ENCODE data around the gene ECHDC3. TPM values are rescaled to one million over a fixed set of nuclear protein-coding genes. Genes with fewer than 3 reads are reported as not detected.

ECHDC3 gene
- total and polyA plus RNA-seq, 2 donors (not counting 3 experiments of a cell fraction or from before 2014, with no cell fraction given): 6.0 to 7.3 TPM

GRCh38 chr10:11729790-11730315 is 12.3 kb upstream of the ECHDC3 start:
- dilution Hi-C loops (cut with MboI; ENCODE audit: extremely low pct_ligation_motif_present, low sequenced_read_pairs): no loop called here
- POLR2A ChIA-PET: no interaction called here
- no peaks in the 10 kb centered on the region for H3K36me3 ChIP-seq (ENCODE audit: control insufficient read depth in 2 of 2, extremely low read depth in 1 of 2, insufficient read depth in 2 of 2, low read length in 2 of 2)
- no peaks in the 10 kb centered on the region for H3K9me1 ChIP-seq (replicated peaks; ENCODE audit: control insufficient read depth, extremely low read depth, insufficient read depth, low read length)
- no peak overlapping the region for H3K4me2 ChIP-seq (ENCODE audit: insufficient read depth, low read length)
- H3K27ac ChIP-seq (ENCODE audit: insufficient read depth, low read depth, low read length): no peak overlapping the region
- no peaks in the 10 kb centered on the region for H4K20me1 ChIP-seq (replicated peaks; ENCODE audit: control insufficient read depth, extremely low read depth, insufficient read depth, low read length)
- peaks cover 0 to 1% of the 10 kb centered on the region in 2 experiments for H3K27me3 ChIP-seq (ENCODE audit: control insufficient read depth in 2 of 2, insufficient read depth in 2 of 2, low read length in 2 of 2)
- intact Hi-C loops (cut with micrococcal nuclease): no loop called here
- FAIRE-seq: no peak
- H2AFZ ChIP-seq (ENCODE audit: low read depth, low read length): no peak overlapping the region
- no peak for TF ChIP-seq MYC (IDR thresholded peaks at IDR 0.05; ENCODE audit: low read depth, low read length)
- TF ChIP-seq, protein P1, sequence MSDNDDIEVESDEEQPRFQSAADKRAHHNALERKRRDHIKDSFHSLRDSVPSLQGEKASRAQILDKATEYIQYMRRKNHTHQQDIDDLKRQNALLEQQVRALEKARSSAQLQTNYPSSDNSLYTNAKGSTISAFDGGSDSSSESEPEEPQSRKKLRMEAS (IDR thresholded peaks at IDR 0.05; ENCODE audit: insufficient read depth, insufficient read length): no peak
- no peak for TF ChIP-seq POLR2A (IDR thresholded peaks at IDR 0.05; ENCODE audit: low read depth, low read length)
- TF ChIP-seq, protein P2, sequence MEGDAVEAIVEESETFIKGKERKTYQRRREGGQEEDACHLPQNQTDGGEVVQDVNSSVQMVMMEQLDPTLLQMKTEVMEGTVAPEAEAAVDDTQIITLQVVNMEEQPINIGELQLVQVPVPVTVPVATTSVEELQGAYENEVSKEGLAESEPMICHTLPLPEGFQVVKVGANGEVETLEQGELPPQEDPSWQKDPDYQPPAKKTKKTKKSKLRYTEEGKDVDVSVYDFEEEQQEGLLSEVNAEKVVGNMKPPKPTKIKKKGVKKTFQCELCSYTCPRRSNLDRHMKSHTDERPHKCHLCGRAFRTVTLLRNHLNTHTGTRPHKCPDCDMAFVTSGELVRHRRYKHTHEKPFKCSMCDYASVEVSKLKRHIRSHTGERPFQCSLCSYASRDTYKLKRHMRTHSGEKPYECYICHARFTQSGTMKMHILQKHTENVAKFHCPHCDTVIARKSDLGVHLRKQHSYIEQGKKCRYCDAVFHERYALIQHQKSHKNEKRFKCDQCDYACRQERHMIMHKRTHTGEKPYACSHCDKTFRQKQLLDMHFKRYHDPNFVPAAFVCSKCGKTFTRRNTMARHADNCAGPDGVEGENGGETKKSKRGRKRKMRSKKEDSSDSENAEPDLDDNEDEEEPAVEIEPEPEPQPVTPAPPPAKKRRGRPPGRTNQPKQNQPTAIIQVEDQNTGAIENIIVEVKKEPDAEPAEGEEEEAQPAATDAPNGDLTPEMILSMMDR (IDR thresholded peaks at IDR 0.05; ENCODE audit: extremely low read depth in 1 of 2, insufficient read depth in 1 of 2, low read depth in 1 of 2, low read length in 2 of 2): no peak
- no peak for TF ChIP-seq POLR2AphosphoS5 (IDR thresholded peaks at IDR 0.05; ENCODE audit: insufficient read depth, low read depth, low read length)
- TF ChIP-seq FOS (IDR thresholded peaks at IDR 0.05; ENCODE audit: borderline replicate concordance, insufficient read depth, low read length): no peak
- no peak for TF ChIP-seq JUN (IDR thresholded peaks at IDR 0.05; ENCODE audit: borderline replicate concordance, insufficient read depth, insufficient read length, low read depth)
- no peak for TF ChIP-seq GATA2 (IDR thresholded peaks at IDR 0.05; ENCODE audit: insufficient read depth, insufficient read length, low read depth, low read length)
- no peak for TF ChIP-seq EZH2 (IDR thresholded peaks at IDR 0.05; ENCODE audit: borderline replicate concordance, low read depth, low read length, severe bottlenecking)
- H3K4me1 ChIP-seq (ENCODE audit: control insufficient read depth, extremely low read depth, insufficient read depth, low read length): no peaks in the 10 kb centered on the region
- H3K79me2 ChIP-seq (ENCODE audit: control insufficient read depth, insufficient read depth, low read length): no peaks in the 10 kb centered on the region
- H3K4me3 ChIP-seq (replicated peaks in 1 of 3; ENCODE audit: insufficient read depth in 1 of 3, low read depth in 1 of 3, low read length in 3 of 3): no peak overlapping the region
- no peak for DNase-seq (ENCODE audit: low read depth, low spot score)
- H3K9ac ChIP-seq (replicated peaks; ENCODE audit: extremely low read depth, insufficient read depth, low read length): no peak overlapping the region
- BruUV-seq (replicated peaks): no TSS peak
- CTCF ChIA-PET: interaction anchor here (1.1 to 6.2 kb wide), 5 partner anchors 9 to 215 kb away, joined by 4 to 133 read pairs (median 5); no protein-coding TSS in a partner anchor
- no peaks in the 10 kb centered on the region for H3K9me3 ChIP-seq (replicated peaks; ENCODE audit: control insufficient read depth, insufficient read depth, low read length)
